ENCODE measurements around the gene RPL27. TPM values are rescaled to one million over a fixed set of nuclear protein-coding genes. Genes with fewer than 3 reads are reported as not detected.
"Not testable (repeated sequence)": the region's sequence is repeated elsewhere in the genome, so short reads cannot be mapped to it uniquely, and the experiment has no call there.

Gene RPL27
- total RNA-seq, 1 donor from 2014 or later, result 1,032 TPM

GRCh38 chr17:42997390-42997983, 732 bp upstream of the RPL27 start:
- DNase-seq (ENCODE audit: low read depth) (no peak), FAIRE-seq (no peak)
- Histone ChIP-seq H3K9ac (ENCODE audit: low read length) (peak overlapping the region; percentile 64), H4K20me1 (ENCODE audit: insufficient read depth, low read length) (peaks cover 38% of the 10 kb centered on the region), H3K79me2 (ENCODE audit: insufficient read depth, low read length) (peaks cover 35% of the 10 kb centered on the region), H3K27ac (ENCODE audit: low read depth, low read length) (peak overlapping the region; percentile 38), H3K4me1 (ENCODE audit: insufficient read depth, low read length) (peaks cover 29% of the 10 kb centered on the region), H3K4me2 (ENCODE audit: low read length) (peak overlapping the region; percentile 78), H3K36me3 (ENCODE audit: insufficient read depth, low read length) (peaks cover 27% of the 10 kb centered on the region), H3K4me3 (ENCODE audit: insufficient read depth, low read depth, low read length) (peak overlapping the region; percentile 43), H2AFZ (ENCODE audit: low read depth, low read length) (peak overlapping the region; percentile 16), H3K9me3 (ENCODE audit: insufficient read depth, low read depth, low read length) (no peaks in the 10 kb centered on the region), H3K27me3 (ENCODE audit: insufficient read depth, low read length) (no peaks in the 10 kb centered on the region)
- H3K36me3 Mint-ChIP-seq (ENCODE audit: low read depth, unreplicated experiment), result peaks cover 29% of the 10 kb centered on the region
- peak overlapping the region; percentile 99 for H3K4me3 Mint-ChIP-seq (ENCODE audit: unreplicated experiment)
- H3K9me3 Mint-ChIP-seq (ENCODE audit: unreplicated experiment), result no peaks in the 10 kb centered on the region
- H3K27ac Mint-ChIP-seq (ENCODE audit: unreplicated experiment), result peak overlapping the region; percentile 99
- H3K27me3 Mint-ChIP-seq (ENCODE audit: low read depth, unreplicated experiment), result no peaks in the 10 kb centered on the region
- peaks cover 25% of the 10 kb centered on the region for H3K4me1 Mint-ChIP-seq (ENCODE audit: low read depth, unreplicated experiment)
- no peak for TF ChIP-seq CTCF (IDR thresholded peaks at IDR 0.05; ENCODE audit: insufficient read depth, low read depth, low read length)
- TF ChIP-seq EZH2 (IDR thresholded peaks at IDR 0.05; ENCODE audit: insufficient read depth, low read length), result no peak

GRCh38 chr17:42999003-42999525, 845 bp downstream of the RPL27 start:
- Mint-ChIP-seq H3K9me3 (ENCODE audit: unreplicated experiment) (no peaks in the 10 kb centered on the region), H3K36me3 (ENCODE audit: low read depth, unreplicated experiment) (peaks cover 41% of the 10 kb centered on the region), H3K27me3 (ENCODE audit: low read depth, unreplicated experiment) (no peaks in the 10 kb centered on the region), H3K4me1 (ENCODE audit: low read depth, unreplicated experiment) (peaks cover 31% of the 10 kb centered on the region), H3K4me3 (ENCODE audit: unreplicated experiment) (peak overlapping the region; percentile 99), H3K27ac (ENCODE audit: unreplicated experiment) (peak overlapping the region; percentile 99)
- Histone ChIP-seq H3K4me1 (ENCODE audit: insufficient read depth, low read length) (peaks cover 38% of the 10 kb centered on the region), H3K36me3 (ENCODE audit: insufficient read depth, low read length) (peaks cover 31% of the 10 kb centered on the region), H3K4me3 (ENCODE audit: insufficient read depth, low read depth, low read length) (peak overlapping the region; percentile 98), H3K27me3 (ENCODE audit: insufficient read depth, low read length) (no peaks in the 10 kb centered on the region), H3K9me3 (ENCODE audit: insufficient read depth, low read depth, low read length) (no peaks in the 10 kb centered on the region), H3K27ac (ENCODE audit: low read depth, low read length) (peak overlapping the region; percentile 93), H3K79me2 (ENCODE audit: insufficient read depth, low read length) (peaks cover 40% of the 10 kb centered on the region), H2AFZ (ENCODE audit: low read depth, low read length) (no peak overlapping the region), H4K20me1 (ENCODE audit: insufficient read depth, low read length) (peaks cover 54% of the 10 kb centered on the region), H3K4me2 (ENCODE audit: low read length) (peak overlapping the region; percentile 96), H3K9ac (ENCODE audit: low read length) (peak overlapping the region; percentile 96)
- DNase-seq (ENCODE audit: low read depth), result no peak
- no peak for TF ChIP-seq EZH2 (IDR thresholded peaks at IDR 0.05; ENCODE audit: insufficient read depth, low read length)
- TF ChIP-seq CTCF (IDR thresholded peaks at IDR 0.05; ENCODE audit: insufficient read depth, low read depth, low read length), result no peak
- FAIRE-seq, result no peak

- DNase-seq (ENCODE audit: low read depth), result not testable (repeated sequence)
- H3K4me2 ChIP-seq (ENCODE audit: low read length), result peak overlapping the region; percentile 49
These were observed 2.7 kb downstream of the RPL27 start for GRCh38 chr17:43000894-43001293.

More at GRCh38 chr17:43000894-43001293, 2.7 kb downstream of the RPL27 start:
- peaks cover 36% of the 10 kb centered on the region for H3K4me1 Mint-ChIP-seq (ENCODE audit: low read depth, unreplicated experiment)
- H2AFZ ChIP-seq (ENCODE audit: low read depth, low read length); H3K9me3 ChIP-seq (ENCODE audit: insufficient read depth, low read depth, low read length); H3K9me3 Mint-ChIP-seq (ENCODE audit: unreplicated experiment); H3K4me3 ChIP-seq (ENCODE audit: insufficient read depth, low read depth, low read length); H3K27ac Mint-ChIP-seq (ENCODE audit: unreplicated experiment); H3K27me3 Mint-ChIP-seq (ENCODE audit: low read depth, unreplicated experiment); H3K27me3 ChIP-seq (ENCODE audit: insufficient read depth, low read length); H3K27ac ChIP-seq (ENCODE audit: low read depth, low read length); FAIRE-seq: not testable (repeated sequence)
- H3K9ac ChIP-seq (ENCODE audit: low read length), result peak overlapping the region; percentile 53
- H3K4me1 ChIP-seq (ENCODE audit: insufficient read depth, low read length), result peaks cover 41% of the 10 kb centered on the region
- peaks cover 54% of the 10 kb centered on the region for H4K20me1 ChIP-seq (ENCODE audit: insufficient read depth, low read length)
- peaks cover 36% of the 10 kb centered on the region for H3K36me3 Mint-ChIP-seq (ENCODE audit: low read depth, unreplicated experiment)
- H3K4me3 Mint-ChIP-seq (ENCODE audit: unreplicated experiment), result peak overlapping the region; percentile 71
- H3K36me3 ChIP-seq (ENCODE audit: insufficient read depth, low read length), result peaks cover 35% of the 10 kb centered on the region
- H3K79me2 ChIP-seq (ENCODE audit: insufficient read depth, low read length), result peaks cover 40% of the 10 kb centered on the region
